Naive thymus-derived CD4-positive, alpha-beta T cell (primary cell): ENCODE measurements around the gene ATP1A3. TPM values are rescaled to one million over a fixed set of nuclear protein-coding genes. Genes with fewer than 3 reads are reported as not detected.

Experiments
- ATAC-seq: fragments of 150-1000 bp; cut with Tn5 transposase; 2 replicates; pipeline ENCODE4 v1.10.0; 2021; ENCODE audit warnings: mild to moderate bottlenecking, moderate library complexity
- CTCF ChIA-PET: fragments of 350-600 bp; sonication (Branson Sonifier 250); formaldehyde crosslinking; loops from one replicate; lab custom pipeline; 2021; ENCODE audit warnings: antibody characterized with exemption; lab: Charles Lee
- POLR2A ChIA-PET: fragments of 350-600 bp; sonication (Branson Sonifier 250); formaldehyde crosslinking; loops from one replicate; lab custom pipeline; 2021; ENCODE audit warnings: antibody characterized with exemption, inconsistent platforms; lab: Charles Lee
- DNase-seq, 9 donors: peaks; one replicate each; pipeline versions ENCODE4 v3.0.0 to v3.0.0-alpha.2; 2020 to 2022; ENCODE audit warnings: mixed read lengths in 1 of 9
- H3K27ac ChIP-seq: one replicate; pipeline ENCODE4 v1.7.0; 2013; ENCODE audit warnings: mild to moderate bottlenecking, low read depth, low read length, moderate library complexity
- H3K27me3 ChIP-seq, 2 donors: one replicate each; pipeline ENCODE4 v1.7.0; 2013; ENCODE audit warnings: low read length in 2 of 2, mild to moderate bottlenecking in 2 of 2, moderate library complexity in 2 of 2; ENCODE audit not compliant: control insufficient read depth in 2 of 2, insufficient read depth in 2 of 2
- H3K36me3 ChIP-seq, 3 experiments: 1 replicate in 2 of 3; 2 replicates in 1 of 3; pipeline ENCODE4 v1.7.0; 2013; ENCODE audit warnings: low read length in 3 of 3, mild to moderate bottlenecking in 3 of 3, moderate library complexity in 1 of 3; ENCODE audit not compliant: insufficient read depth in 3 of 3, control insufficient read depth in 2 of 3
- H3K4me1 ChIP-seq, 2 donors: one replicate each; pipeline ENCODE4 v1.7.0; 2013; ENCODE audit warnings: low read length in 2 of 2, mild to moderate bottlenecking in 2 of 2, moderate library complexity in 1 of 2; ENCODE audit not compliant: control insufficient read depth in 2 of 2, insufficient read depth in 2 of 2
- H3K4me3 ChIP-seq: 2 replicates; pipeline ENCODE4 v1.7.0; 2013; ENCODE audit warnings: mild to moderate bottlenecking, low read length
- H3K9me3 ChIP-seq, 3 experiments: 1 replicate in 2 of 3; 2 replicates in 1 of 3; pipeline ENCODE4 v1.7.0; 2013; ENCODE audit warnings: low read length in 3 of 3; ENCODE audit not compliant: control insufficient read depth in 2 of 3
- H3K27ac Mint-ChIP-seq, 9 donors: one replicate each; pipeline ENCODE4 v1.8.0; 2020 to 2022; ENCODE audit warnings: mixed read lengths in 9 of 9, mild to moderate bottlenecking in 8 of 9, moderate library complexity in 5 of 9, inconsistent platforms in 2 of 9
- H3K27me3 Mint-ChIP-seq, 5 donors: one replicate each; pipeline ENCODE4 v1.8.0; 2021 to 2022; ENCODE audit warnings: mixed read lengths in 5 of 5, mild to moderate bottlenecking in 1 of 5
- H3K36me3 Mint-ChIP-seq, 5 donors: one replicate each; pipeline ENCODE4 v1.8.0; 2020 to 2022; ENCODE audit warnings: mixed read lengths in 5 of 5, mild to moderate bottlenecking in 3 of 5, inconsistent platforms in 1 of 5
- H3K4me1 Mint-ChIP-seq, 7 donors: one replicate each; pipeline ENCODE4 v1.8.0; 2020 to 2022; ENCODE audit warnings: mixed read lengths in 7 of 7, mild to moderate bottlenecking in 3 of 7, inconsistent platforms in 1 of 7
- H3K4me3 Mint-ChIP-seq, 10 donors: one replicate each; pipeline ENCODE4 v1.8.0; 2020 to 2022; ENCODE audit warnings: mild to moderate bottlenecking in 10 of 10, mixed read lengths in 10 of 10, moderate library complexity in 6 of 10, inconsistent platforms in 2 of 10
- H3K9me3 Mint-ChIP-seq, 11 donors: one replicate each; pipeline ENCODE4 v1.8.0; 2020 to 2022; ENCODE audit warnings: mixed read lengths in 11 of 11, mild to moderate bottlenecking in 4 of 11, inconsistent platforms in 1 of 11, moderate library complexity in 1 of 11
- intact Hi-C, 2 donors: fragments of 100-400 bp; cut with micrococcal nuclease; formaldehyde crosslinking; loops; one replicate each; pipeline ENCODE4 v1.15.1; 2023
- polyA plus RNA-seq, 2 donors: library from polyadenylated mRNA; unstranded; fragments of 300-500 nt; fragmentation: Illumina TruSeq; gene quantifications; one replicate each; pipeline ENCODE4 v1.2.3, GENCODE V29; 2021
- total RNA-seq, 6 experiments: library from RNA in 5 of 6; stranded (reverse) in 5 of 6; gene quantifications; 1 replicate in 5 of 6; 2 replicates in 1 of 6; pipeline ENCODE4 v1.2.3 and lab custom pipeline; 2021 to 2026

The ATP1A3 gene
- total and polyA plus RNA-seq, 7 experiments from 2014 or later = 0.54 to 5.0 (median 2.7) TPM

- intact Hi-C loops = no loop called here
- CTCF ChIA-PET = no interaction called here
- Histone ChIP-seq H3K27me3 (no peaks in the 10 kb centered on the region), H3K4me3 (no peak overlapping the region), H3K9me3 (no peaks in the 10 kb centered on the region), H3K36me3 (no peaks in the 10 kb centered on the region), H3K4me1 (peaks cover 0 to 12% of the 10 kb centered on the region in 2 donors), H3K27ac (no peak overlapping the region)
- ATAC-seq = no peak
- DNase-seq = no peak
- Mint-ChIP-seq H3K27me3 (peaks cover 0 to 17% (median 9%) of the 10 kb centered on the region in 5 donors), H3K9me3 (peaks cover 0 to 3% (median 0%) of the 10 kb centered on the region in 11 donors), H3K36me3 (peaks cover 0 to 8% (median 4%) of the 10 kb centered on the region in 5 donors), H3K27ac (peak overlapping the region in 5 of 9 donors; percentile 5 to 56 (median 7)), H3K4me1 (peaks cover 14 to 22% (median 17%) of the 10 kb centered on the region in 7 donors), H3K4me3 (peak overlapping the region in 2 of 10 donors; percentile 3 to 25)
- POLR2A ChIA-PET = interaction anchor here (1.0 to 1.3 kb wide), 4 partner anchors 12 to 59 kb away, joined by 3 to 4 read pairs (median 4); no protein-coding TSS in a partner anchor
Measured at GRCh38 chr19:41923045-41923788, 70.8 kb downstream of the ATP1A3 start.

- Mint-ChIP-seq H3K9me3 (peaks cover 0 to 3% (median 0%) of the 10 kb centered on the region in 11 donors), H3K27ac (peak overlapping the region in 1 of 9 donors; percentile 60), H3K27me3 (peaks cover 0 to 17% (median 9%) of the 10 kb centered on the region in 5 donors), H3K4me1 (peaks cover 14 to 22% (median 17%) of the 10 kb centered on the region in 7 donors), H3K36me3 (peaks cover 0 to 8% (median 4%) of the 10 kb centered on the region in 5 donors), H3K4me3 (peak overlapping the region in 1 of 10 donors; percentile 39)
- Histone ChIP-seq H3K36me3 (no peaks in the 10 kb centered on the region), H3K27ac (no peak overlapping the region), H3K27me3 (no peaks in the 10 kb centered on the region), H3K4me1 (peaks cover 0 to 12% of the 10 kb centered on the region in 2 donors), H3K9me3 (no peaks in the 10 kb centered on the region), H3K4me3 (no peak overlapping the region)
- DNase-seq (no peak), ATAC-seq (no peak)
- intact Hi-C loops = no loop called here
- ChIA-PET POLR2A (interaction anchor here (1.0 to 1.5 kb wide), 3 partner anchors 11 to 62 kb away, joined by 3 to 4 read pairs (median 4); partner anchors contain the start of gene RPS19), CTCF (interaction anchor here (1.0 kb wide), 1 partner anchor 127 kb away, joined by 4 read pairs; no protein-coding TSS in a partner anchor)
Measured at GRCh38 chr19:41922585-41922984, 71.4 kb downstream of the ATP1A3 start.

- peak overlapping the region in 5 of 9 donors; percentile 21 to 67 (median 39) for H3K27ac Mint-ChIP-seq
- peak overlapping the region in 5 of 10 donors; percentile 12 to 46 (median 30) for H3K4me3 Mint-ChIP-seq
- H3K36me3 Mint-ChIP-seq = peaks cover 0 to 8% (median 4%) of the 10 kb centered on the region in 5 donors
- Histone ChIP-seq H3K27me3 (no peaks in the 10 kb centered on the region), H3K4me1 (peaks cover 0 to 13% of the 10 kb centered on the region in 2 donors), H3K27ac (no peak overlapping the region), H3K9me3 (no peaks in the 10 kb centered on the region), H3K36me3 (no peaks in the 10 kb centered on the region), H3K4me3 (no peak overlapping the region)
- no peak for DNase-seq
- ATAC-seq = no peak
- H3K4me1 Mint-ChIP-seq = peaks cover 14 to 22% (median 17%) of the 10 kb centered on the region in 7 donors
- POLR2A ChIA-PET = interaction anchor here (0.6 to 1.7 kb wide), 5 partner anchors 10 to 61 kb away, joined by 3 to 4 read pairs (median 4); partner anchors contain the start of gene RPS19
- H3K9me3 Mint-ChIP-seq = peaks cover 0 to 3% (median 0%) of the 10 kb centered on the region in 11 donors
- intact Hi-C loops = no loop called here
- CTCF ChIA-PET = interaction anchor here (1.0 kb wide), 1 partner anchor 127 kb away, joined by 4 read pairs; no protein-coding TSS in a partner anchor
- peaks cover 0 to 17% (median 9%) of the 10 kb centered on the region in 5 donors for H3K27me3 Mint-ChIP-seq
Measured at GRCh38 chr19:41921577-41922576, 72.2 kb downstream of the ATP1A3 start.

- Histone ChIP-seq H3K27ac (no peak overlapping the region), H3K27me3 (peaks cover 0 to 8% of the 10 kb centered on the region in 2 donors), H3K36me3 (no peaks in the 10 kb centered on the region), H3K4me3 (no peak overlapping the region), H3K9me3 (no peaks in the 10 kb centered on the region), H3K4me1 (peaks cover 5 to 22% of the 10 kb centered on the region in 2 donors)
- Mint-ChIP-seq H3K4me3 (peak overlapping the region in 5 of 10 donors; percentile 15 to 46 (median 19)), H3K9me3 (peaks cover 0 to 3% (median 0%) of the 10 kb centered on the region in 11 donors), H3K4me1 (peaks cover 14 to 22% (median 17%) of the 10 kb centered on the region in 7 donors), H3K27me3 (peaks cover 0 to 17% (median 9%) of the 10 kb centered on the region in 5 donors), H3K36me3 (peaks cover 0 to 8% (median 4%) of the 10 kb centered on the region in 5 donors), H3K27ac (peak overlapping the region in 2 of 9 donors; percentile 21 to 39)
- DNase-seq (no peak), ATAC-seq (no peak)
- ChIA-PET POLR2A (interaction anchor here (1.0 to 1.7 kb wide), 3 partner anchors 9 to 60 kb away, joined by 4 read pairs; partner anchors contain the start of gene RPS19), CTCF (interaction anchor here (1.0 kb wide), 1 partner anchor 126 kb away, joined by 4 read pairs; no protein-coding TSS in a partner anchor)
- intact Hi-C loops = no loop called here
Measured at GRCh38 chr19:41920882-41921576, 73.0 kb downstream of the ATP1A3 start.

GRCh38 chr19:41919948-41920712 is 73.9 kb downstream of the ATP1A3 start:
- peaks cover 0 to 3% (median 0%) of the 10 kb centered on the region in 11 donors for H3K9me3 Mint-ChIP-seq
- no peak overlapping the region for H3K27ac Mint-ChIP-seq
- Histone ChIP-seq H3K4me3 (no peak overlapping the region), H3K9me3 (no peaks in the 10 kb centered on the region), H3K27me3 (peaks cover 0 to 14% of the 10 kb centered on the region in 2 donors), H3K27ac (no peak overlapping the region), H3K36me3 (no peaks in the 10 kb centered on the region), H3K4me1 (peaks cover 11 to 30% of the 10 kb centered on the region in 2 donors)
- ChIA-PET CTCF (interaction anchor here (1.1 kb wide), 1 partner anchor 15 kb away, joined by 4 read pairs; no protein-coding TSS in a partner anchor), POLR2A (interaction anchor here (0.8 to 1.7 kb wide), 6 partner anchors 9 to 47 kb away, joined by 3 to 7 read pairs (median 4); no protein-coding TSS in a partner anchor)
- peaks cover 14 to 22% (median 17%) of the 10 kb centered on the region in 7 donors for H3K4me1 Mint-ChIP-seq
- no peak overlapping the region for H3K4me3 Mint-ChIP-seq
- intact Hi-C loops = no loop called here
- no peak for ATAC-seq
- peaks cover 0 to 8% (median 4%) of the 10 kb centered on the region in 5 donors for H3K36me3 Mint-ChIP-seq
- no peak for DNase-seq
- H3K27me3 Mint-ChIP-seq = peaks cover 0 to 17% (median 9%) of the 10 kb centered on the region in 5 donors
